HG03565 (cell line): ENCODE results near the gene ZNF777.
"Not testable (repeated sequence)": the region's sequence is repeated elsewhere in the genome, so short reads cannot be mapped to it uniquely, and the experiment has no call there.

ENCODE experiments used
- ATAC-seq: cut with Tn5 transposase; IDR thresholded peaks from one replicate; pipeline ENCODE4 v1.9.1; 2021; ENCODE audit warnings: mild to moderate bottlenecking, moderate library complexity; ENCODE audit not compliant: unreplicated experiment

ZNF777 gene

DNA sequence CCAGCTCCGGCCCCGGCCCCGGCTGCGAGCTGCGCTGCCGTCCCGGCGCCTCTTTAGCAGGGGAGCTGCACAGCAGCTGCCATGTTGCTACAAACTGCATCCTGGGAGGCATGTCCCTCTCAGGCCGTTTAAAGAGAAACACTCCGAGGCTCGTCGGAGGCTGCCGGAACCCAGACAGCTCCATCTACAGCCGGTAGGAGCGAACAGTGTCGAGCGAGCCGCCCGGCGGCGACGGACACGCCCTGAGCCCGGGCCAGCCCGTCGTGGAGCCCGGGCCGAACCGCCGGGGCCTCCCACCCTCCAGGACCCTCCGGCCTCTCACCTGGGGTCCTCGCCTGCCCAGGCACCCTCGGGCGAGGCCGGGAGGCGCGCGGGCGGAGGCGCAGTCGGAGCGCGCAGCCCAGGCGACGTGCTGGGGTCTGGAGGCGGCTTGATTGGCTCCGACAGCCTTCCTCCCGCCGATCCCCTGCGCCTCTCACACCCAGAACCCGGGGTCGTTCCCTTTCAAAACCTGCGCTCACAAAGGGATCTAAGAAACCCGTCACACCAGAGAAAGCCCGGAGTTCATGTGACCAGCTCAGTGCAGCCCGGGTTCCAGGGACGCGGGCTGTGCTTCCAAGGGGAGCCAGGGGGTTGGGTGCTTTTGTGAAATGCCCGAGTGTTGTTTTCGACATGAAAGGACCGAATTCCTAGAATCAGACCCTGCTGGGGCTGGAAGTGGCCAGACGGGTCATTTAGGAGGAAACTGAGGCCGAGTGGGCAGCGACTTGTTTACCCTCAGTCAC, at the start of gene ZNF777:
Gene ZNF777 (minus strand): TSS at position 570 of the 785 bp plus-strand sequence. CDS start 5,040 bp downstream, outside the sequence.
- peak; percentile 90 for ATAC-seq

GRCh38 chr7:149510248-149510647, 49.4 kb upstream of the ZNF777 start:
- ATAC-seq = no peak

DNA sequence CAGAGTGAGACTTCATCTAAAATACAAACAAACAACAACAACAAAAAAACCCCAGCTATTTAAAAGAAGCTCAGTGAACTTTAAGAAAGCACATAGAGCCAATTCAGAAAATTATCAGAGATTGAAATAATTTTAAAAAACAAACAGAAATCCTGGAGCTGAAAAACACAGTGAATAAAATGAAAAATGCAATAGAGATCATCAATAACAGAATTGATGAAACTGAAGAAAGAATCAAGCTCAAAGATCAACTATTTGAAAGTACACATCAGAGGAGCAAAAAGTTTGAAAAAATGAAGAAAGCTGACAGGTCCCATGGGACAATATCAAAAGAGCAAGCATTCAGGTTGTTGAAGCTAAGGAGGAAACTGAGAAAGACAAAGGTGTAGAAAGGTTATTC, 48.9 kb upstream of the ZNF777 start:
- no peak for ATAC-seq

GRCh38 chr7:149505551-149505950, 44.7 kb upstream of the ZNF777 start:
- ATAC-seq = no peak

GRCh38 chr7:149501651-149502050, 40.8 kb upstream of the ZNF777 start:
- ATAC-seq = no peak

- no peak for ATAC-seq
These were observed 40.0 kb upstream of the ZNF777 start for GRCh38 chr7:149500910-149501309.

GRCh38 chr7:149500201-149500600, 39.3 kb upstream of the ZNF777 start:
- no peak for ATAC-seq

DNA sequence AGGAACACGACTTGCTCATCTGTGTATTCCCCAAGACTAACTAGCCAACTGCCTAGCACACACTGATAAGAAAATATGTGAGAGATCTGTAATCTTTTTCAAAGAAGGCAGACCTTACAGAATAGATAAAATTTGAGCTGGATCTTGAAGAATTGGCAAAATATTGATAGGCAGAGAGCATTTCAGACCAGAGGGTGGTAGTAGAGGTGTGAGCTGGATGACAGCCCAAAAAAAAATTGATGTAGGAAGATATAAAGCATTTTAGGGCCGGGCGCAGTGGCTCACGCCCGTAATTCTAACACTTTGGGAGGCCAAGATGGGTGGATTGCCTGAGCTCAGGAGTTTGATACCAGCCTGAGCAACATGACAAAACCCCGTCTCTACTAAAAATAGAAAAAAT, 37.9 kb upstream of the ZNF777 start:
- ATAC-seq = no peak

GRCh38 chr7:149497467-149498261, 36.8 kb upstream of the ZNF777 start, which contains the start of gene ZNF746:
Gene ZNF746 (minus strand): TSS chr7:149497809. CDS start chr7:149497536, 273 bp downstream.
- peak; percentile 93 for ATAC-seq

GRCh38 chr7:149496642-149497391, 36.0 kb upstream of the ZNF777 start:
- peak; percentile 17 for ATAC-seq

GRCh38 chr7:149495785-149496641, 35.2 kb upstream of the ZNF777 start:
- no peak for ATAC-seq

GRCh38 chr7:149494738-149495368, 34.0 kb upstream of the ZNF777 start:
- ATAC-seq = no peak

- ATAC-seq = not testable (repeated sequence)
These were observed 33.1 kb upstream of the ZNF777 start for GRCh38 chr7:149493975-149494374.

GRCh38 chr7:149493366-149493765, 32.5 kb upstream of the ZNF777 start:
- no peak for ATAC-seq

DNA sequence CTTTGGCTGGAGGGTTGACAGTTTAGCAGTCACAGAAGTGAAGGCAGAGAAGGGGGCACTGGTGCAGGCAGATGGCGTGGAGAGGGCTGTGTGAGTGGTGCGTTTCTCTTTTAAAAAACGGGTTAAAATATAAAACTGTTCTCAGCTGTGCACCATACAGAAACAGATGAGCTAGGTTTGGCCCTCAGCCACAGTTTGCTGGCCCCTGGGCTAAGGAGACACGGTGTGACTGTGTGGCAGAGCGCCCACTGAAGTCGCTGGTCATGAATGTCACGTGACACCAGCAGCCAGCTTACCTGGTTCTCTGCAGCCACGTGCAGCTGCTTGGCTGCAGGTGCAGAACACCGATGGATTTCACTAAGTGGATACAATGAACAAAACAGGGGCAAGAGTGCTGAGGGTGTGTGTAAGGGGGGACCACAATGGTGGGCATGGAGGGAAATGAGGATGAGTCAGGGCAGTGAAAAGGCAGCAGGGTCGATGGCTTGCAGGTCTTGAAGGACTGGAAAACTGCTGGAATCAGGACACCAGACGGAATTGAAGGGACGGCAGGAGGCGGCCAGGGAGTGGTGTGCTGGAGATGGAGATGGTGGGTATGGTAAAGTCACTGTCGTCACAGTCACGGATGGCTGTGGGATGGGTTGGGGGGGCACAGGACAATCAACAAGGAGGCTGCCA, 29.4 kb upstream of the ZNF777 start:
- ATAC-seq = no peak

- ATAC-seq = no peak
These were observed 28.6 kb upstream of the ZNF777 start for GRCh38 chr7:149489391-149490024.

DNA sequence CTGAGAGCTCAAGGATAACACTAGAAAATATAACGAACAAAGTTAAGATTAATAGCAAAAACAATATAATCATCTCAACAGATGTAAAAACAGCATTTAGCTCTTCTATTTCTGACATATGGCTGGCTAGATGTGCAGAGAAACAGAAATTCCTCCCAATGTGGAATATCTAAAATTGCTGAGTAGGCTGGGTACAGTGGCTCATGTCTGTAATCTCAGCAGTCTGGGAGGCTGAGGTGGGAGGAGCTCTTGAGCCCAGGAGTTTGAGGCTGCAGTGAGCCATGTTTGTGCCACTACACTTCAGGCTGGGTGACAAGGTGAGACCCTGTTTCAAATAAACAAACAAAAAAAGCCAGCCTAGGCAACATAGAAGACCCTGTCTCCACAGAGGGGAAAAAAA, 18.7 kb upstream of the ZNF777 start:
- ATAC-seq = no peak

DNA sequence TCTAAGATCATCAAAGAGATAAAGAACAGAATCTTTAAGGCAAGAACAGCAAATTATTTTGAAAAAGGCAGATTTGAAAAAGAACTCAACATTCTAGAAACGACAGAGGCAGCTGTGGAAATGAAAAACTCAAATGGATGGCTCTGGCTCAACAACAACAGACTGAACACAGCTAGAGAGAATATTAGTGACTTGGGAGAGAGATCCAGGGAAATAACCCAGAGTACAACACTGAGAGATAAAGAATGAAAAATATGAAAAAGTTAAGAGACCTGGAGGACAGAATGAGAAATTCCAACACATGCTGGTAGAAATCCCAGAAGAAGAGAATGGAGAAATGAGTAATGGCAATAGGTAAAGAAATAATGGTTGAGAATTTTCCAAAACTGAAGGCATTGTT, 17.9 kb upstream of the ZNF777 start:
- ATAC-seq = no peak
